MV-4-11 (cell line): ENCODE results near the gene BNIPL.
A peak's percentile ranks its signal among the peaks of the same experiment; 100 is the strongest.

Experiments used
- DNase-seq: peaks from one replicate; lab custom pipeline; 2025; lab: John Stamatoyannopoulos, UW

The BNIPL gene, protein sequence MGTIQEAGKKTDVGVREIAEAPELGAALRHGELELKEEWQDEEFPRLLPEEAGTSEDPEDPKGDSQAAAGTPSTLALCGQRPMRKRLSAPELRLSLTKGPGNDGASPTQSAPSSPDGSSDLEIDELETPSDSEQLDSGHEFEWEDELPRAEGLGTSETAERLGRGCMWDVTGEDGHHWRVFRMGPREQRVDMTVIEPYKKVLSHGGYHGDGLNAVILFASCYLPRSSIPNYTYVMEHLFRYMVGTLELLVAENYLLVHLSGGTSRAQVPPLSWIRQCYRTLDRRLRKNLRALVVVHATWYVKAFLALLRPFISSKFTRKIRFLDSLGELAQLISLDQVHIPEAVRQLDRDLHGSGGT

DNA sequence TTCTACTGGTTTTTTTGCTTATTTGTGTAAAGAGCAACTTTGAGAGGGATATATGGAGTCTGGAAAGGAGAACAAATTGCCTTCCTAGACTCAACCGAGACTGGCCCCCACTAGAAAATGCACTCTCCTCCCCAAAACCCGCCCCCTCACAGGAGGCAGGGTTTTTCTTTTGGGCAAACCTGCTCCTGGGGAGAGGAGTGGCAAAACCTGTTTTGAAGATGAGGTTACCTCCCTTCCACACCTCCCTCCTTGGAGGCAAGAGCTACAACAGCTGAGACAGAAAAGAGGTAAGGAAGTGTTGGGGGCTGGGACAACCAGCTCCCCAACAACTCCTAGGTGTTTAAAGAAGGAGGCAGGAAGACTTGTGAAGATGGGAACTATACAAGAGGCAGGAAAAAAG lies at the start of gene BNIPL:
Gene BNIPL (plus strand): TSS at position 231 of the 400 bp plus-strand sequence. CDS start 140 bp downstream, at position 371.
- DNase-seq, result no peak

DNA sequence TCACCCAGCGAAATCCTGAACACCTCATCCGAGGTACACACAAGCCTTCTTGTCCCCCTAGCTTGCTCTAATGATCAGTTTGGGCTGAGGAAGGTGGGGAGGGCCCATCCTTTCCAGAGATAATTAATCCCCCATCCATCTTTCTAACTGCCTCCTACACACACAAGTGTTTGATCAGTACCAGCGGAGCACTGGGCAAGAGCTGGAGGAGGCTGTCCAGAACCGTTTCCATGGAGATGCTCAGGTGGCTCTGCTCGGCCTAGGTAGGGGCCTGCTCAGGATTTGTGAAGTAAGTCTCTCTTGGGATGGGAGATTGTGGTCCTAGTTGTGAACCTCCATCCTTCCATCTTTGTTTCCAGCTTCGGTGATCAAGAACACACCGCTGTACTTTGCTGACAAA lies 48.5 kb upstream of the BNIPL start:
- no peak for DNase-seq

DNA sequence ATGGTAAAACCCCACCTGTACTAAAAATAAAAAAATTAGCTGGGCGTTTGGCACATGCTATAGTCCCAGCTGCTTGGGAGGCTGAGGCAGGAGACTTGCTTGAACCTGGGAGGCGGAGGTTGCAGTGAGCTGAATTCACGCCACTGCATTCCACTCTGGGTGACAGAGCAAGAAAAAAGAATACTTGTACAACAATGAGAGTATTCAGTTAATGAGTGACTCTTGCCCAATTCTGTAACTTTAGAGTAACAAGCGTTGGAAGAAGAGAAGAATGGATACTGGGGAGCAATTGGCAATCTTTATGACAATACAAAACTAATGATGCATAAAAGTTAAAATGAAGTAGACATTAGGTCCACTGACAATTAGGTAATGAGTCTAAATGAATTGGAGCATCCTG lies 43.8 kb upstream of the BNIPL start:
- no peak for DNase-seq

DNA sequence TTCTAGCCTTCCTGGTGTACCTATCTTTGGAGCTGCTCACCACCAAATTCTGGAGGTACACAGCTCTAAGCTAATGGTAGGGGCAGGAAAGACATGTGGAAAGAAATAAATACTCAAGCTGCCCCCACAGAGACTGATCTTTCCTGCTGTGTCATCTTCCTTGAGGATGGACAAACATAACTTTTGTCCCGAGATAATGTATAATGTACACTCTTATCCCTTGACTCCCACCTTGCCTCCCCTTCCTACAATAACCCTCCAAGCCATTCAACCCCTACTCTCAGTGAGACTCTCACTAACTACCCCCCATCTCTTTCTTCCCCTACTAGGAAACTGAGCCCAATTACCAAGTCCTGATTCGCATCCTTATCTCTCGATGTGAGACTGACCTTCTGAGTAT lies 42.1 kb upstream of the BNIPL start:
- no peak for DNase-seq

DNA sequence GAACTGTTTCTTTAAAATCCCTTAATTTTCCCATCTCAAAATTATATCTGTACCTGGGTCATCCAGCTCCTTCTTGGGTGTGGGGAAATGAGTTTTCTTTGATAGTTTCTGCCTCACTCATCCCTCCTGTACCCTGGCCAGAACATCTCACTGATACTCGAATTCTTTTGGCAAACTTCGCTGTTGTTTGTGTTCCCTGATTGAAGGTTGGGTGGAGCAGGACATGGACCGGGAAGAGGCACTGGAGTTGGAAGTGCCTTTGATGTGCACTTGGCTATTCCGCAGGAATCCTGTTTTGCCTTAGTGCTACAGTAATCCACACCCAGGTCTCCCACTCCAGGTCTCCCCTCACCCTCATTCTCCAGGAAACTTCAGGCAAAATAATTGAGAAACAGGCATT lies 40.9 kb upstream of the BNIPL start:
- DNase-seq, result no peak

DNA sequence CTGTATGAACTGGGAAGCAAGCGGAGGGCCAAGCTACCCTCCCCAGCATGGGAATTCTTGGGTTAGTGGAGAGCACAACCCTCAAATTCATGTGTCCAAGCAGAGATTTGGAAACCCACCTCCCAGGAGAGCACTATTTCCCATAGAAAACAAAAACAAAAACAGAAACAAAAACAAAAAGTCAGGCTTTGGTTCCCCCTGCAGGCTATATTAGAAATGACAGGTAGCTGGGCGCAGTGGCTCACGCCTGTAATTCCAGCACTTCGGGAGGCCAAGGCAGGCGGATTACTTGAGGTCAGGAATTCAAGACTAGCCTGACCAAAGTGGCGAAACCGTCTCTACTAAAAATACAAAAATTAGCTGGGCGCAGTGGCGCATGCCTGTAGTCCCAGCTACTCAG lies 40.5 kb upstream of the BNIPL start:
- peak; percentile 20 for DNase-seq

DNA sequence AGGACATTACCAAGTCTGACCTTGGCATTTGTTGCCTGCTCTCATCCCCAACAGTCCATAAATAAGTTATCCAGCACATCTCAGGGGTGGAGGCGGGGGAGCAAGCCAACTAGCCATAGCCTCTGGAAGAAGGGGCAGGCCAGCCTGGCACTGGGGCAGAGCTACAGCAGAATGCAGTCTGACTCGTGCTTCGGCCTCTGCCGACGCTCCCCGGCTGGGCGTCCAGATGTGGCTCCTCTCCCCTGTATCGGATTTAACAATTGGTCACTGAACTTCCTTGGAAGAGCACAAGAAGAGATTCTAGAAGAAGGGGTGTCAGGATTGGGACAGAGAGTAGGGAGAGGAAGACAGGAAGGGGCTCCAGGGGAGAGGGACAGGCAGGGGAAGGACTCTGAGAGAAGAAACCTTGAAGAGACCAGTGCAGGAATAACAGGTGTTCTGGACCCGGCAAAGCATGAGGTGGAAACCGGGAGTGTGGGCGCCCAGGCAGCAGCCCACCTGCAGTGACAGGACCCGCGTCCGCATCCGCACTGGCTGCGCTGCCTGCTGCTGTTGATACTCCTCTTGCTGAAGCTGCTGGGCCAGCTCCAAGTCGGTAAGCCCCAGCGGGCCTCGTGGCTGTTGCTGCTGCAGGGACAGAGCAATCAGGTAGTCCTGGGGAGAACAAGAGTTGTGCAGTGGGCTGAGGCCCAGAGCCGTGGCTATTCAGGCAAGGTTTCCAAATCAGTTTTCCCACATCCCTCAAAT lies 39.1 kb upstream of the BNIPL start:
- DNase-seq, result no peak

DNA sequence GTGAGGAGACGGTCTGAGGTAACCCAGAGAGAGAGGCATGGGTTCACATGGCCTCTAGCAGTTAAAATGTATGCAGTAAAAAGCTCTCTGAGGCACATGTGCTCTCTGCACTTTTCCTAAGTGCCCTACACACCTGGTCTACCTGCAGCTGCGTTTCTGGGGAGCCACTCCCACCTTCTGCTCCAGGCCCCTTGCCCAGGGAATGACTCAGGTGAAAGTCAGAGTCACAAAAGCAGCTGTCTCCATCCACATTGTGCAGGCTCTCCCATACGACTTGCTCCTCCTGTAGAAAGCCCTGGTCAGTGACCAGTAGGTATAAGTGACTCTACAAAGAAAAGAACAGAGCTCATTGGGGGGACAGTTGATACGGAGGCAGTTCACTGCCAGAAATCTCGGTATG lies 38.4 kb upstream of the BNIPL start:
- DNase-seq, result no peak

DNA sequence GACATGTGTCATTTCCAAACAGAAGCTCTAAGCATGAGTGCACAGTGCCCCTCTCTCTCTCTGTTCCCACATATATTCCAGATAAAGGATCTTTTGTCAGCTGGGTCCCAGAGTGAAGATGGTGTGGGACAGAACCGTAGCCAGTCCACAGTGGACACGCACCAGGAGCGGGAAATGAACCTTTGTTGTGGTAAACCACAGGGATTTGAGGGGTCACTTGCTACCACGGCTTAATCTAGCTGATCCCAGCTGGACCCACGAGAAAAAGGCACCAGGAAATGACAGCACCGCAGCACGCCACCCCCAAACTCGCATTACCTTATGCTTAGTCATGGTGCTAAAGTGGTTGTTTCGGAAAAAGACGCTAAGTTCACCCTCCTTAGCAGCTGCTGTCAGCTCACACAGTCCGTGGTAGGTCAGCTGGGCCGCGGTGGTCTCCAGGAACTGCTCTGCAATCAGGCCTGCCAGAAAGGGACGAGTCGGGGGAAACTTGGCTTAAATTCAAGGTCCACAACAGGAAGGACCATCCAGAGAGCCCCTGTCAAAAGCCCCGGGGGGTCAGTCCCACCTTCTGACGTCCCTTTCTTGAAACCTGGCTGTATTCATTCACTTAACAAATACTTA lies 37.2 kb upstream of the BNIPL start:
- peak; percentile 78 for DNase-seq

DNA sequence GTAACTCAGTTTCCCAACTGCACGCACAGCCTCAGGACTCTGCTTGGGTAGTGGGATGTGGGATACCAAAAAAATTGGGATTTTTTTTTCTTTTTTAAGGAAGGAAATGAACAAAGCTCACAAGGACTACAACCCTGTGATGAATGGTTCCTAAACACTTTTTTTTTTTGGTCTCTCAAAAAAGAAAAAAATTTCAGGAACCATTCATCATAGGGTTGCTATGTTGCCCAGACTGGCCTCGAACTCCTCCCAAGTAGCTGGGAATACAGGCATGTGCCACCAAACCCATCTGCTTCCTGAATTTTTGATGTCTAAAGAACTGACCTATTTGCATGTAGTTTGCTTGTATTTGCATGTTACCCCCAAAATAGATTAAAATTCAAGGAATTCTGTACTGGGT lies 36.5 kb upstream of the BNIPL start:
- no peak for DNase-seq

DNA sequence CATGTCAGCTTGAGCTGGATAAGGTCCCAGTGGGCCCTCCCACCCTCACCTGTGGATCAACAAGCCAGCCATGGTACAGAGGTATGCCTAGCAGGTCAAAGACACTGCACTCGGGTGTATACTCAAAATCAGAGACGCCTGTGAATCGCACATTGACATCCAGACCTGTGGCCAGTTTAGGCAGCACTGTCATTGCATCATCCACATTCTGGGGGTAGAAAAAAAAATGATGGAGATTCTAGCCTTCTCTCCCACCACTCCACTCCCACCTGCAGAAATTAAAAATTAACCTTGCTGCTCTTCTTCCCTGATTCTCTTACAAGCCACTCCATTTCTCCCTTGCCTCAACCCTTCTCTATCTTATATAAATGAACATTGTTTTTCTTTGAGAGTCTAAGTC lies 36.0 kb upstream of the BNIPL start:
- DNase-seq, result peak; percentile 1

DNA sequence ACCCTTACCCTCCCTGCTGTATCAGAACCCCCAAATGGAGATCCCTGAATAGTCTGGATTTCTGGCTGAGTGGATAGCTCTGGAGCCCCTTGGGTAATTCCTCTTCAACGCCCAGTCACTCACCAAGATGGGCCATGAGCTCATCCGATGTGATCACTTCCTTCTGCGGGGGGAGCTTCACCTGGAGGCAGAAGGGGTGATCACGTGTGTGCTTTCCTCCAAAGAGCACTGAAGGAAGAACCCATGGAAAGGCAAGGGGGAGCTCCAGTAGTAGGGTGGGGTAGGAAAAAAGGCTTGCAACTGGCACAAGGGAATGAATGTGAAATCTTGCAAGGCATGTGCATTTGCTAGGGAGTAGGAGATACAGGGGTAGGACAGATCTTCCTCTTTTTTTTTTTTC lies 34.8 kb upstream of the BNIPL start:
- peak; percentile 45 for DNase-seq

DNA sequence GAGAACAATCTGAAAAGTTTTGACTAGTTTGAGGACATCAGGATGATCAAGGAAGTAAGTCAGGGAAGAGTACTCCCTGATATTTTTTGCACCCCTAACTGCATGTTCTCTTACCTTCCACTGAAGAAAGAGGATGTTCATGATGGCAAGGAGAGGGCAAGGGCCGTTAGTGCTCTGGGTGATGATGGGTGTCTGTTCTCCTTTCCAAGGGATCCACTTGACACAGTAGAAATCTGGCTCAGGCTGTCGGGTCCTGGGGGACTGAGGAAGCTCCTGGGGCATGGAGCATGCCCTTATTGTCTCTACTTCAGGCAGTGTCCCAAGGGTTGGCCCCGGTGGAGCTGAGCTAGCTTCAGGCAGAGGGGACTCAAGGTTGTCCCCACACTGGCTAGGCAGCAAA lies 34.3 kb upstream of the BNIPL start:
- DNase-seq, result peak; percentile 45

DNA sequence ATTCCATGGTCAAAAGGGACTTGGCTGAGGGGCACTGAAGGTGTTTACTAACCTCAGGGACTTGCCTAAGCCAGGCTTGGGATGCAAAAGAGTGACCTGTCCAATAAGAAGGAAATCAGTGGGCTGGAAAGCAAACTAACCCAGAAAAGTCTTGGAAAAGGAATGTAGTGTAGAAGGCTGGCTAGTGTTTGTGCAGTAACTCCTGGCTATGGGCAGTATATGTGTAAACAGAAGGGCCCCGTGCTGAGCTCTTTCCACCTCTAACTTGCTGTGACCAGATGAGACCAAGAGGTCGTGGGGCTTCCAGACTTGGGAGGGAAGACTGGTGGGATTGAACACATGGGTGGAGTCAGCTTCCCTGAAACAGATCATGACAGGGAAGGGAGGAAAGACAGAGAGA lies 33.8 kb upstream of the BNIPL start:
- DNase-seq, result no peak

DNA sequence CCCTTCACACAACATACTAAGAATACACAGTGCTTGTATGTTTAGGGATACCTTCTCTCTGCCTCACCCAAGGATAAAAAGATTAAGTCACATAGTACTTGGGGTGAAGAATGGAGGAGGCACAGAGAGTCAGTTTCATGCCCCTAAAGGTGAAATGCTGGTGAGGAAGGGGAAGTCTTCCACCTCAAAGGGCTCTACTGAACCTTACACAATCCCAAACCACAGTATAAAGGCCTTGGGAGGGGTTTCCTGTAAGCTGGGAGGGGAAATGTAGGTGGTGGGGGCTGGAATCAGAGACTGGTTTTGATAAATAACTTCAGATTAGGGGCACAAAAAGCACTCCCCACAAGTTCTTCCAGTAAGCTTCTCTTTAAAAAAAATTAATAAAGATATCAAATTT lies 33.2 kb upstream of the BNIPL start:
- peak; percentile 48 for DNase-seq

DNA sequence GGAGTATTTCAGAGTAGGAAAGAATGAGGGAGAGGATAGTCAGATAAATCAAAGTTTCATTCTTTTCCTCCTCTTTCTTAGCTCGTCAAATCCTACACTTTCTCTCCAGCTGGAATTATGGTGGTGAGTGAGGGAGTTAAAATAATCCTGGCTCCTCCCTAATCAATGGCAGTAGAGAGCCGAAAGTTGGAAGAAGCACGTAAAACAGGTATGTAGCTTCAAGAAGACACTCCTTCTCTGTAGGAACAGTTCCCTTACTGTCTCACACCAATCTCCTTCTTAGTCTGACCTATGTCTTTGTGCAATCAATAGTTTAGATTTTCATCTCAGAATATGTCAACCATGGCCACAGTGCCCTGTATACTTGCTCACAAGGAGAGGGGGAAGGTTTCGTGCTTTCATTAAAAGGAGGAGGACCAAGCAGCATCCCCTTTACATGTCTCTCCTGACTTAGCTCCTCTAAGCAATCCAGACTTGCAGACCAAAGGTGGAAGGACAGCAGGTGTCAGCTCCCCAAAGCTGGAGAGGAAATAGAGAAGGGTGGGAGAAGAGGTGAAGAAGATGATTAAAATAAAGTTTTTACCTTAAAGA lies 30.6 kb upstream of the BNIPL start:
- DNase-seq, result no peak

DNA sequence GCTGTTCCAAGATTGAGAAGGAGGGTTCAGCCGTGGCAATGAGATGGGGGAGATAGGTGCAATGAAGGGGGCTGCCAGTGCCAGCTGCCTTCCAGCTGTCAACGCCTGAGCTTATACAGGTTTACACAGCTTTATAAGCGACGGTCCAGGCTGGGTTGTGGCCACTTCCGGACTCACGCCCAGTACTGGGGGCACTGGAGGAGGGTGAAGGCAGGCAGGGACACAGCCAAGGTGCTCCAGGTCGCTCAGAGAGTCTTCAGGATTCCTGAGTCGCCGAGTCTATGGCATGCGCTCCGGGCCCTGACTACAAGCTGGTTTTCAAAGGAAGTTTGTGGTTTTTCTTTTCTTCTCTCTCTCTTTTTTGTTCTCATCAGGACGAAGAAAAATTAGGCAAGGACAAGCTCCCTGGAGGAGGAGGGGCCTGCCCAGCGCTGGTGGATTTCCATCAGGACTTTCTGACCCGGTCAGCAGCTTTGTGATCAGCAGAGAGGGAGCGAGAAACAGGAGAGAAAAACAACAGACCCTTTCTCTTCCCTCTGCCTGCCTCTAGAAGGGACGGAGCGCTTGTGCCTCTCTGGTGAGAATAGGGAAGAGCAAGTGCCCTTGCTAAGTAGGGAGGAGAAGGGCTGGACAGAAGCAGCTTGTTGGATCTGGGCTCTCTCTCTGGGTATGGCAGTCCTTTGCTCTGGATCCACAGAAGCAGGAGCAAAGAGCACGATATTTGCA lies 29.9 kb upstream of the BNIPL start, which contains the start of gene MINDY1:
Gene MINDY1 (minus strand): TSS at position 576 of the 726 bp plus-strand sequence. CDS start 4,285 bp downstream, outside the sequence.
- DNase-seq, result peak; percentile 76

DNA sequence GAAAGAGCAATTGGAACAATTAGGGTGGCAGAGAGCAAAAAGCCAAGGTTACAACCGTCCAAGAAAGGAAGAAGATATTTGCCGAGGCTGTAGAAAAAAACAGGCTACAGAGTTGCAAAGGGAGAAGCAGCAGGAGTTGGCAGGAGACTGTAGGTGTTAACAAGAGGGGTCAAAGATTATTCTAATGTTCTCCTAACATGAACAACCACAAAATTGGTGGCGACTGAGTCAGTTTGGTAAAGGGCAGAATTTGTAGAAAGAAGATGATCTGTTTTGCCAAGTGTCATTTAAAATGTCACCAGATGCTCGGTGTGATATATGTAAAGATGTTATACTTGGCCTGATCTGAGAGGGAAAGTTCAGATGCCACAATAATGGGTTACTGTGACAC lies 28.5 kb upstream of the BNIPL start:
- no peak for DNase-seq

DNA sequence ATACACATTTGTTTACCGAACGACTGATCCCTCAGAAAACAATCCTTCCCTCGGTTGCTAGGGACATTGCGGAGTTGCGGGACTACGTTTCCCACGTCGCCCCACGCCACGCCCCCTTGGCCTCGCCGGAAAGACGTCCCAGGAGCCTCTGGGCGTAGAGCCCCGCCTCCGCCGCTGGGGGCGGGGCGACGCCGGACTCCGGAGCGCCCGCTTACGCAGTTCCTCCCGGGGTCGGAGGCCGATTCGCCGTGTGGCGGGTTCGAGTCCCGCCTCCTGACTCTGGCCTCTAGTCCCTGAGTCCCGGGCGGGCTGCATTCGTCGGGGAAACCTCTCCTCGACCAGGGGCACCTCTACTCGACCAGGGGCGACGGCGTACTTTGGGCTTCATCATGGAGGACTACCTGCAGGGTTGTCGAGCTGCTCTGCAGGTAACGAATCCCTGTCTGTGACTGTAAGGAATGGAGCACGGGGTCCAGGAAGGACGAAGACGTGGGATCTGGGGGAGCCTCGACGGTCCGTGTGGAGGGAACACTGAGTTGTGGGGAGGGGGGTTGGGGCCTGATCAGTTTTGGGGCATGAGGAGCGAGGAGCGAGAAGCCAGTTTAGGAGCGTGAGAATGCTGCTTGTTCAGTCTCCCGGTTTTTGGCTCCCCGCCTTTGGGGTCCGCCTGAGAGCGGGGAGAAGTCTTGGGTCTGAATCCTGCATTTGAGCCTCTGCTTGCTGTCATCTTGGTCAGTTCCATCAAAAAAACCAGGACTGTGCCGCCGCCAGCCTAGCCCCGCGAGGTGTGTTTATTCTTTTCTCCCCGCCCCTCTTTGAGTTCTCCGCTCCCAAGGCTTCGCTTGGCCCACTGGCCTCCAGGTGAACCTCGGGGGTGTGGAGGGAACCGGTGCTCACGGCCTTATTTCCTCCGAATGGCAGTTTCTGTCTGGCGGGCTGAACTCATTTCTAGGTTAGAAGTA lies 27.9 kb upstream of the BNIPL start, which contains the start of gene PRUNE1:
Gene PRUNE1 (plus strand): TSS at position 206 of the 962 bp plus-strand sequence. CDS start 184 bp downstream, at position 390.
- DNase-seq, result peak; percentile 94

DNA sequence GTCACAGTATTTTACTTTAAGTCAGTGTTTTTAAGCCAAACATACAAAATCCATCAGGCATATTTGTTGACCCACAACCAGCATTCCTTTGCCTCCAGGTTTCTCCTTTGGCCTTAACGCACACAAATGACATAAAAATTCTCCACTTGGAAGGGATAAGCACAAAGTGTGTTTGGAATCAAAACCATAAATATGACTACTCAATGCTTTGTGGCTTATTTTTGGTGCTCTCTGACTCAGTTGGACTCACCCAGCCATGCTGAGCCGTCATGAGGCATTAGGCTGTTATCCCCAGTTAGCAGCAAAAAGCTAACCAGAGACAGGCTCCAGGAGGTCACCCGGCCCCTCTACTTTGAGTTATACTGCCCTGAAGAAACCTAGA lies 27.2 kb upstream of the BNIPL start:
- DNase-seq, result no peak
